Activated CD4-positive, alpha-beta T cell treated with anti-CD3 and anti-CD28 coated beads for 4 hours (primary cell): ENCODE results near the gene DNAH8.
A peak's percentile ranks its signal among the peaks of the same experiment; 100 is the strongest.
"Not testable (repeated sequence)": the region's sequence is repeated elsewhere in the genome, so short reads cannot be mapped to it uniquely, and the experiment has no call there.

ENCODE experiments used
- DNase-seq, 2 donors: peaks; one replicate each; pipeline ENCODE4 v3.0.0-alpha.2; 2020

Gene DNAH8

GRCh38 chr6:38912378-38912777 lies 197.3 kb downstream of the DNAH8 start:
- DNase-seq = no peak

GRCh38 chr6:38915205-38915925 lies 200.3 kb downstream of the DNAH8 start:
- DNase-seq = no peak

- not testable (repeated sequence) for DNase-seq
Observed at GRCh38 chr6:38921540-38921939, 206.4 kb downstream of the DNAH8 start.

GRCh38 chr6:38924791-38925509 lies 209.8 kb downstream of the DNAH8 start:
- DNase-seq = no peak

GRCh38 chr6:38929560-38929959 lies 214.4 kb downstream of the DNAH8 start:
- no peak for DNase-seq

- DNase-seq = no peak
Observed at GRCh38 chr6:38933426-38933825, 218.3 kb downstream of the DNAH8 start.

- no peak for DNase-seq
Observed at GRCh38 chr6:38935051-38935450, 219.9 kb downstream of the DNAH8 start.

GRCh38 chr6:38937839-38938613 lies 222.9 kb downstream of the DNAH8 start:
- DNase-seq = no peak

- no peak for DNase-seq
Observed at GRCh38 chr6:38938741-38939140, 223.6 kb downstream of the DNAH8 start.

- DNase-seq = no peak
Observed at GRCh38 chr6:38942442-38942841, 227.3 kb downstream of the DNAH8 start.

GRCh38 chr6:38942965-38943364 lies 227.9 kb downstream of the DNAH8 start:
- no peak for DNase-seq

GRCh38 chr6:38943964-38944363 lies 228.9 kb downstream of the DNAH8 start:
- no peak for DNase-seq

GRCh38 chr6:38944655-38945279 lies 229.7 kb downstream of the DNAH8 start:
- DNase-seq = no peak

- no peak for DNase-seq
Observed at GRCh38 chr6:38955861-38956260, 240.8 kb downstream of the DNAH8 start.

GRCh38 chr6:38957426-38957825 lies 242.3 kb downstream of the DNAH8 start:
- no peak for DNase-seq

GRCh38 chr6:38959138-38959537 lies 244.0 kb downstream of the DNAH8 start:
- DNase-seq = no peak

- DNase-seq = no peak
Observed at GRCh38 chr6:38968702-38969149, 253.6 kb downstream of the DNAH8 start.

GRCh38 chr6:38973178-38974057 lies 258.3 kb downstream of the DNAH8 start:
- peak in 1 of 2 donors; percentile 4 for DNase-seq

GRCh38 chr6:38974389-38975151 lies 259.5 kb downstream of the DNAH8 start:
- no peak for DNase-seq

GRCh38 chr6:38975621-38976049 lies 260.5 kb downstream of the DNAH8 start:
- DNase-seq = no peak

- DNase-seq = no peak
Observed at GRCh38 chr6:38976051-38976450, 260.9 kb downstream of the DNAH8 start.
